IMR-90 (cell line): ENCODE results near the gene JADE2. TPM values are rescaled to one million over a fixed set of nuclear protein-coding genes. Genes with fewer than 3 reads are reported as not detected.

Experiments
- ATAC-seq: fragments of 200-7000 bp; cut with Tn5 transposase; 2 replicates; pipeline ENCODE4 v1.9.1; 2020; ENCODE audit warnings: low read depth, mild to moderate bottlenecking, moderate library complexity
- BruUV-seq: library from RNA; stranded (reverse); fragments of 400-500 nt; replicated peaks from 2 replicates; lab custom pipeline; 2021; lab: Mats Ljungman, UMichigan
- CTCF ChIA-PET: fragments of 300-600 bp; formaldehyde crosslinking; extraction: SDS; loops from one replicate; lab custom pipeline; 2021; ENCODE audit warnings: antibody characterized with exemption; lab: Yijun Ruan, JAX
- POLR2A ChIA-PET: fragments of 300-600 bp; sonication (Branson Sonifier 250); formaldehyde crosslinking; loops from one replicate; lab custom pipeline; 2022; ENCODE audit warnings: antibody characterized with exemption; ENCODE audit not compliant: unreplicated experiment; lab: Charles Lee
- DNase-seq: peaks from one replicate; pipeline ENCODE4 v3.0.0; 2013
- H2AFZ ChIP-seq: replicated peaks from 2 replicates; pipeline ENCODE3; 2013; ENCODE audit warnings: low read length, mild to moderate bottlenecking; ENCODE audit not compliant: poor library complexity
- H2AK5ac ChIP-seq: 2 replicates; pipeline ENCODE4 v1.6.1; 2013; ENCODE audit warnings: low read depth, low read length, inconsistent platforms
- H2AK9ac ChIP-seq: replicated peaks from 2 replicates; pipeline ENCODE3; 2013; ENCODE audit warnings: mild to moderate bottlenecking, low read depth, low read length, moderate library complexity; ENCODE audit not compliant: poor library complexity
- H2BK120ac ChIP-seq: 2 replicates; pipeline ENCODE4 v1.6.1; 2013; ENCODE audit warnings: low read depth, low read length, inconsistent platforms
- H2BK15ac ChIP-seq: 3 replicates; pipeline ENCODE4 v1.6.1; 2013; ENCODE audit warnings: low read depth, low read length, inconsistent platforms
- H2BK20ac ChIP-seq: 2 replicates; pipeline ENCODE4 v1.6.1; 2013; ENCODE audit warnings: low read depth, mild to moderate bottlenecking, inconsistent platforms, low read length, moderate library complexity
- H2BK5ac ChIP-seq: 2 replicates; pipeline ENCODE4 v1.6.1; 2013; ENCODE audit warnings: mild to moderate bottlenecking, low read depth, low read length, inconsistent platforms; ENCODE audit not compliant: poor library complexity, severe bottlenecking
- H3K14ac ChIP-seq: replicated peaks from 2 replicates; pipeline ENCODE4 v1.6.1; 2013; ENCODE audit warnings: low read depth, low read length, inconsistent platforms
- H3K18ac ChIP-seq: 2 replicates; pipeline ENCODE4 v1.6.1; 2013; ENCODE audit warnings: low read depth, low read length, control low read depth
- H3K23ac ChIP-seq: 2 replicates; pipeline ENCODE4 v1.6.1; 2013; ENCODE audit warnings: low read depth, low read length, inconsistent platforms
- H3K27ac ChIP-seq: 2 replicates; pipeline ENCODE4 v1.5.1; 2013; ENCODE audit warnings: mild to moderate bottlenecking, control low read depth, low read length; ENCODE audit not compliant: insufficient read depth
- H3K27me3 ChIP-seq: 2 replicates; pipeline ENCODE4 v1.6.1; 2013; ENCODE audit warnings: low read length; ENCODE audit not compliant: control insufficient read depth, insufficient read depth
- H3K36me3 ChIP-seq: 2 replicates; pipeline ENCODE4 v1.6.1; 2013; ENCODE audit warnings: low read length, mixed read lengths; ENCODE audit not compliant: control insufficient read depth, insufficient read depth
- H3K4ac ChIP-seq: 2 replicates; pipeline ENCODE4 v1.6.1; 2013; ENCODE audit warnings: low read depth, low read length, inconsistent platforms
- H3K4me1 ChIP-seq: 2 replicates; pipeline ENCODE4 v1.6.1; 2013; ENCODE audit warnings: low read length, mixed read lengths; ENCODE audit not compliant: control insufficient read depth, insufficient read depth
- H3K4me2 ChIP-seq: 2 replicates; pipeline ENCODE4 v1.6.1; 2013; ENCODE audit warnings: low read depth, mild to moderate bottlenecking, control low read depth, low read length, moderate library complexity
- H3K4me3 ChIP-seq: 2 replicates; pipeline ENCODE4 v1.5.1; 2013; ENCODE audit warnings: low read depth, mild to moderate bottlenecking, control low read depth, low read length, moderate library complexity; ENCODE audit not compliant: insufficient read depth
- H3K56ac ChIP-seq: 2 replicates; pipeline ENCODE4 v1.6.1; 2013; ENCODE audit warnings: low read length, inconsistent platforms; ENCODE audit not compliant: insufficient read depth; ENCODE audit errors: extremely low read depth
- H3K79me1 ChIP-seq, 2 experiments: 2 replicates each; pipeline ENCODE4 v1.6.1; 2013; ENCODE audit warnings: low read length in 2 of 2, inconsistent platforms in 1 of 2, low read depth in 1 of 2
- H3K9ac ChIP-seq: 2 replicates; pipeline ENCODE4 v1.6.1; 2013; ENCODE audit warnings: low read depth, low read length, control low read depth
- H3K9me1 ChIP-seq: 2 replicates; pipeline ENCODE4 v1.6.1; 2013; ENCODE audit warnings: low read length, inconsistent platforms; ENCODE audit not compliant: insufficient read depth
- H3K9me3 ChIP-seq: 2 replicates; pipeline ENCODE4 v1.6.1; 2013; ENCODE audit warnings: low read length; ENCODE audit not compliant: control insufficient read depth, insufficient read depth
- H4K20me1 ChIP-seq: 2 replicates; pipeline ENCODE4 v1.6.1; 2013; ENCODE audit warnings: low read length, inconsistent platforms; ENCODE audit not compliant: insufficient read depth
- H4K5ac ChIP-seq: 2 replicates; pipeline ENCODE4 v1.6.1; 2013; ENCODE audit warnings: mild to moderate bottlenecking, low read depth, low read length, control low read depth
- H4K8ac ChIP-seq, 2 experiments: 2 replicates each; pipeline ENCODE4 v1.6.1; 2013; ENCODE audit warnings: low read depth in 2 of 2, low read length in 2 of 2, control low read depth in 1 of 2, inconsistent platforms in 1 of 2
- H4K91ac ChIP-seq: 2 replicates; pipeline ENCODE4 v1.6.1; 2013; ENCODE audit warnings: low read depth, low read length, inconsistent platforms; ENCODE audit not compliant: insufficient read depth
- BHLHE40 ChIP-seq: fragments of 150-350 bp; IDR thresholded peaks from 2 replicates; pipeline ENCODE4 v1.6.1; 2016; ENCODE audit warnings: mild to moderate bottlenecking, low read depth, low read length
- CEBPB ChIP-seq: IDR thresholded peaks from 2 replicates; pipeline ENCODE4 v1.6.1; 2012; ENCODE audit warnings: low read depth, low read length, improper control_type of control experiment
- CHD1 ChIP-seq: IDR thresholded peaks from 2 replicates; pipeline ENCODE4 v1.6.1; 2012; ENCODE audit warnings: low read depth, low read length, improper control_type of control experiment
- CTCF ChIP-seq: conservative IDR thresholded peaks from 2 replicates; pipeline ENCODE4 v1.5.1; 2012; ENCODE audit warnings: mild to moderate bottlenecking, low read depth, low read length, improper control_type of control experiment
- ELK1 ChIP-seq: fragments of 150-350 bp; IDR thresholded peaks from 2 replicates; pipeline ENCODE4 v1.6.1; 2016; ENCODE audit warnings: low read depth, mild to moderate bottlenecking, low read length, moderate library complexity, borderline replicate concordance
- FOS ChIP-seq: fragments of 150-350 bp; IDR thresholded peaks from 2 replicates; pipeline ENCODE4 v1.6.1; 2016; ENCODE audit warnings: low read depth, low read length
- MAFK ChIP-seq: IDR thresholded peaks from 2 replicates; pipeline ENCODE4 v1.6.1; 2012; ENCODE audit warnings: low read depth, low read length, improper control_type of control experiment
- MAZ ChIP-seq: IDR thresholded peaks from 2 replicates; pipeline ENCODE4 v1.6.1; 2012; ENCODE audit warnings: low read depth, mild to moderate bottlenecking, low read length, improper control_type of control experiment, moderate library complexity, borderline replicate concordance
- MXI1 ChIP-seq: IDR thresholded peaks from 2 replicates; pipeline ENCODE4 v1.6.1; 2012; ENCODE audit warnings: low read depth, mild to moderate bottlenecking, low read length, moderate library complexity, borderline replicate concordance
- NFE2L2 ChIP-seq: fragments of 150-350 bp; IDR thresholded peaks from 2 replicates; pipeline ENCODE4 v1.6.1; 2016; ENCODE audit warnings: low read depth, mild to moderate bottlenecking, low read length
- POLR2A ChIP-seq: IDR thresholded peaks from 2 replicates; pipeline ENCODE4 v1.6.1; 2012; ENCODE audit warnings: mild to moderate bottlenecking, low read depth, low read length
- RAD21 ChIP-seq: IDR thresholded peaks from 2 replicates; pipeline ENCODE4 v1.6.1; 2012; ENCODE audit warnings: low read length, improper control_type of control experiment
- RCOR1 ChIP-seq: IDR thresholded peaks from 2 replicates; pipeline ENCODE4 v1.6.1; 2012; ENCODE audit warnings: mild to moderate bottlenecking, low read length, improper control_type of control experiment; ENCODE audit not compliant: insufficient replicate concordance
- RFX5 ChIP-seq: IDR thresholded peaks from 2 replicates; pipeline ENCODE4 v1.8.0; 2012; ENCODE audit warnings: low read depth, mild to moderate bottlenecking, low read length, moderate library complexity
- SMC3 ChIP-seq: fragments of 150-350 bp; IDR thresholded peaks from 2 replicates; pipeline ENCODE4 v1.6.1; 2016; ENCODE audit warnings: low read depth, mild to moderate bottlenecking, antibody characterized with exemption, low read length, moderate library complexity
- WGBS, 2 experiments: methylation state at CpG; one replicate each; pipeline versions ENCODE4 v1.1.5 to v1.1.7; 2013; ENCODE audit warnings: missing lambda C conversion rate in 2 of 2; ENCODE audit not compliant: insufficient read length in 1 of 2; ENCODE audit errors: extremely low coverage in 2 of 2; 5-methylcytosine and 5-hydroxymethylcytosine counted together
- dilution Hi-C: fragments of 300-500 bp; cut with HindIII; formaldehyde crosslinking; loops from one replicate; pipeline ENCODE4 v1.14.3; 2018; ENCODE audit warnings: low sequenced_read_pairs; ENCODE audit not compliant: unreplicated experiment
- in situ Hi-C: fragments of 300-500 bp; cut with MboI; formaldehyde crosslinking; loops from 3 replicates; pipeline ENCODE4 v1.14.3; 2019; ENCODE audit warnings: low sequenced_read_pairs, inconsistent platforms, mixed read lengths
- intact Hi-C: fragments of 100-400 bp; cut with micrococcal nuclease; formaldehyde crosslinking; loops from 2 replicates; pipeline ENCODE4 v1.10.0; 2022
- polyA plus RNA-seq, 3 experiments: library from polyadenylated mRNA; depleted of rRNA; stranded (reverse); fragments of >200 nt; gene quantifications; 2 replicates each; pipeline ENCODE4 v1.2.3, GENCODE V29; 2012; ENCODE audit warnings: low replicate concordance in 1 of 3
- total RNA-seq: library from RNA; depleted of rRNA; stranded (reverse); fragments of >200 nt; gene quantifications from 2 replicates; pipeline ENCODE4 v1.2.3, GENCODE V29; 2012
- TF ChIP-seq, protein P1 (sequence below): fragments of 150-350 bp; IDR thresholded peaks from 2 replicates; pipeline ENCODE4 v1.6.1; 2017; ENCODE audit warnings: mild to moderate bottlenecking, antibody characterized with exemption, low read length, low read depth

Gene JADE2
- total and polyA plus RNA-seq, 2 of the 4 experiments (the other 2 are of a cell fraction) = 13.3 to 14.9 TPM

- ChIA-PET POLR2A (no interaction called here), CTCF (no interaction called here)
- DNase-seq = no peak
- H3K27me3 ChIP-seq = no peaks in the 10 kb centered on the region
- H4K91ac ChIP-seq = no peak overlapping the region
- no TSS peak for BruUV-seq
- no peak overlapping the region for H3K4me2 ChIP-seq
- no peak overlapping the region for H3K14ac ChIP-seq
- H3K4ac ChIP-seq = no peak overlapping the region
- H3K79me1 ChIP-seq = 0 out of 4 replicates have a peak, but pooled peaks cover 0 to 4% of the 10 kb centered on the region in 2 experiments
- H4K20me1 ChIP-seq = no peaks in the 10 kb centered on the region
- no peak overlapping the region for H2AFZ ChIP-seq
- no peak overlapping the region for H3K4me3 ChIP-seq
- H3K36me3 ChIP-seq = peaks cover 27% of the 10 kb centered on the region
- H3K18ac ChIP-seq = no peak overlapping the region
- H2AK9ac ChIP-seq = no peak overlapping the region
- H2BK15ac ChIP-seq = no peak overlapping the region
- H4K5ac ChIP-seq = no peak overlapping the region
- no peaks in the 10 kb centered on the region for H3K9me1 ChIP-seq
- intact Hi-C loops = no loop called here
- dilution Hi-C loops = no loop called here
- H3K4me1 ChIP-seq = 0 out of 2 replicates have a peak, but pooled peaks cover 2% of the 10 kb centered on the region
- no peak overlapping the region for H2BK5ac ChIP-seq
- H3K23ac ChIP-seq = no peak overlapping the region
- H3K9ac ChIP-seq = no peak overlapping the region
- no peak overlapping the region for H3K56ac ChIP-seq
- no peaks in the 10 kb centered on the region for H3K9me3 ChIP-seq
- no peak overlapping the region for H3K27ac ChIP-seq
- in situ Hi-C loops = loop anchor here (5.0 to 10.0 kb wide), 2 partner anchors 281 to 398 kb away; no protein-coding TSS in a partner anchor
- TF ChIP-seq RFX5 (no peak), SMC3 (no peak), MAZ (no peak), NFE2L2 (no peak), MXI1 (no peak), CEBPB (no peak), ELK1 (no peak), CHD1 (no peak), RCOR1 (no peak), BHLHE40 (no peak), FOS (no peak), RAD21 (no peak), MAFK (no peak), POLR2A (no peak), CTCF (no peak)
- TF ChIP-seq, protein P1, sequence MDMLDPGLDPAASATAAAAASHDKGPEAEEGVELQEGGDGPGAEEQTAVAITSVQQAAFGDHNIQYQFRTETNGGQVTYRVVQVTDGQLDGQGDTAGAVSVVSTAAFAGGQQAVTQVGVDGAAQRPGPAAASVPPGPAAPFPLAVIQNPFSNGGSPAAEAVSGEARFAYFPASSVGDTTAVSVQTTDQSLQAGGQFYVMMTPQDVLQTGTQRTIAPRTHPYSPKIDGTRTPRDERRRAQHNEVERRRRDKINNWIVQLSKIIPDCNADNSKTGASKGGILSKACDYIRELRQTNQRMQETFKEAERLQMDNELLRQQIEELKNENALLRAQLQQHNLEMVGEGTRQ = no peak
- WGBS, 2 experiments = 94% methylated on average over 4 of the region's 10 CpGs; no CpG with 5 or more reads in 1 of the 2 experiments
- ATAC-seq = no peak
- H4K8ac ChIP-seq = no peak overlapping the region
- H2AK5ac ChIP-seq = no peak overlapping the region
- no peak overlapping the region for H2BK20ac ChIP-seq
- no peak overlapping the region for H2BK120ac ChIP-seq
These were observed 57.5 kb downstream of the JADE2 start for GRCh38 chr5:134582941-134583340.
